H1 (cell line): Measurements from ENCODE around the gene LCN10. TPM values are rescaled to one million over a fixed set of nuclear protein-coding genes. Genes with fewer than 3 reads are reported as not detected.
A peak's percentile ranks its signal among the peaks of the same experiment; 100 is the strongest.

Experiments
- BCL11A ChIP-seq, 2 experiments: IDR thresholded peaks; one replicate each; pipeline ENCODE4 v1.6.1; 2011; ENCODE audit warnings: low read depth in 2 of 2, low read length in 2 of 2, mild to moderate bottlenecking in 2 of 2
- CBX5 ChIP-seq: fragments of 300-800, 300-1000 bp; sonication (generic); IDR thresholded peaks from 2 replicates; pipeline ENCODE4 v1.7.1; 2016; ENCODE audit warnings: antibody characterized with exemption, low read length, low read depth
- CREB1 ChIP-seq: IDR thresholded peaks from 2 replicates; pipeline ENCODE4 v1.6.1; 2012; ENCODE audit warnings: inconsistent platforms
- CTBP2 ChIP-seq: IDR thresholded peaks from 2 replicates; pipeline ENCODE4 v1.7.0; 2011; ENCODE audit warnings: borderline replicate concordance, mild to moderate bottlenecking, moderate library complexity, mixed read lengths, low read length; ENCODE audit not compliant: insufficient read depth, insufficient read length
- HDAC6 ChIP-seq: IDR thresholded peaks from one replicate; pipeline ENCODE4 v1.7.1; 2012; ENCODE audit warnings: low read depth, mild to moderate bottlenecking, inconsistent platforms, low read length, moderate library complexity
- JUN ChIP-seq: IDR thresholded peaks from 2 replicates; pipeline ENCODE4 v1.6.1; 2011; ENCODE audit warnings: low read depth, mild to moderate bottlenecking, improper control_type of control experiment, low read length
- PHF8 ChIP-seq: fragments of 200-600 bp; sonication (generic); conservative IDR thresholded peaks from 2 replicates; pipeline ENCODE4 v1.7.1; 2012; ENCODE audit warnings: low read depth, mild to moderate bottlenecking, inconsistent platforms, low read length, moderate library complexity
- SIRT6 ChIP-seq: IDR thresholded peaks from one replicate; pipeline ENCODE4 v1.7.1; 2012; ENCODE audit warnings: low read length, inconsistent platforms
- SP2 ChIP-seq: IDR thresholded peaks from 2 replicates; pipeline ENCODE4 v1.6.1; 2012; ENCODE audit warnings: mild to moderate bottlenecking, low read length, inconsistent platforms
- TEAD4 ChIP-seq: IDR thresholded peaks from 2 replicates; pipeline ENCODE4 v1.6.1; 2012; ENCODE audit warnings: low read depth, low read length, inconsistent platforms, mixed read lengths
- polyA plus RNA-seq, 7 experiments: library from polyadenylated mRNA; depleted of rRNA in 3 of 7; stranded (reverse) in 5 of 7; unstranded in 2 of 7; fragments of >200 nt in 5 of 7; fragments of 200-250 nt in 2 of 7; gene quantifications; 1 replicate in 5 of 7; 2 replicates in 1 of 7; 4 replicates in 1 of 7; pipeline versions ENCODE4 v1.2.1 to v1.2.3, GENCODE V29; 2011 to 2013; ENCODE audit warnings: missing spikeins in 2 of 7, mixed read lengths in 2 of 7
- total RNA-seq: library from RNA; stranded (reverse); fragmentation: NEBNext Ultra II Directional; extraction: Animal tissue kit (Norgen Biotek cat#: 25700); gene quantifications from 2 replicates; pipeline ENCODE4 v1.2.1, GENCODE V29; 2021
- TF ChIP-seq, protein P1 (sequence below), 3 experiments: IDR thresholded peaks; 1 replicate in 2 of 3; 2 replicates in 1 of 3; pipeline versions ENCODE4 v1.5.1 to v1.6.1; 2011; ENCODE audit warnings: low read length in 3 of 3, mild to moderate bottlenecking in 3 of 3, inconsistent platforms in 2 of 3, low read depth in 1 of 3, moderate library complexity in 1 of 3; ENCODE audit not compliant: insufficient read depth in 1 of 3; ENCODE audit errors: control extremely low read depth in 1 of 3
- TF ChIP-seq, protein P2 (sequence below): IDR thresholded peaks from 2 replicates; pipeline ENCODE4 v1.6.1; 2012; ENCODE audit warnings: inconsistent platforms

LCN10 gene
- total and polyA plus RNA-seq, 2 of the 8 experiments (the other 6 are each of a cell fraction or from before 2014, with no cell fraction given), result 2.6 to 2.8 TPM

GRCh38 chr9:136726631-136727191 is 16.0 kb downstream of the LCN10 start (continued):
- TF ChIP-seq CBX5 (no peak), TEAD4 (no peak), BCL11A (IDR thresholded peaks at IDR 0.05; ENCODE audit: low read depth in 2 of 2, low read length in 2 of 2) (no peak), PHF8 (no peak), CTBP2 (no peak), CREB1 (0 out of 2 replicates have a peak, but pooled peaks have one; percentile 8), SIRT6 (no peak), SP2 (no peak), HDAC6 (no peak), JUN (no peak)
- TF ChIP-seq, protein P1, sequence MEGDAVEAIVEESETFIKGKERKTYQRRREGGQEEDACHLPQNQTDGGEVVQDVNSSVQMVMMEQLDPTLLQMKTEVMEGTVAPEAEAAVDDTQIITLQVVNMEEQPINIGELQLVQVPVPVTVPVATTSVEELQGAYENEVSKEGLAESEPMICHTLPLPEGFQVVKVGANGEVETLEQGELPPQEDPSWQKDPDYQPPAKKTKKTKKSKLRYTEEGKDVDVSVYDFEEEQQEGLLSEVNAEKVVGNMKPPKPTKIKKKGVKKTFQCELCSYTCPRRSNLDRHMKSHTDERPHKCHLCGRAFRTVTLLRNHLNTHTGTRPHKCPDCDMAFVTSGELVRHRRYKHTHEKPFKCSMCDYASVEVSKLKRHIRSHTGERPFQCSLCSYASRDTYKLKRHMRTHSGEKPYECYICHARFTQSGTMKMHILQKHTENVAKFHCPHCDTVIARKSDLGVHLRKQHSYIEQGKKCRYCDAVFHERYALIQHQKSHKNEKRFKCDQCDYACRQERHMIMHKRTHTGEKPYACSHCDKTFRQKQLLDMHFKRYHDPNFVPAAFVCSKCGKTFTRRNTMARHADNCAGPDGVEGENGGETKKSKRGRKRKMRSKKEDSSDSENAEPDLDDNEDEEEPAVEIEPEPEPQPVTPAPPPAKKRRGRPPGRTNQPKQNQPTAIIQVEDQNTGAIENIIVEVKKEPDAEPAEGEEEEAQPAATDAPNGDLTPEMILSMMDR (IDR thresholded peaks at IDR 0.05; ENCODE audit: control extremely low read depth in 1 of 3, insufficient read depth in 1 of 3, low read depth in 1 of 3, low read length in 3 of 3), result peak in 2 of 3 experiments; percentile 57 to 58; a peak in 3 of 4 replicates
- TF ChIP-seq, protein P2, sequence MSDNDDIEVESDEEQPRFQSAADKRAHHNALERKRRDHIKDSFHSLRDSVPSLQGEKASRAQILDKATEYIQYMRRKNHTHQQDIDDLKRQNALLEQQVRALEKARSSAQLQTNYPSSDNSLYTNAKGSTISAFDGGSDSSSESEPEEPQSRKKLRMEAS, result no peak
- TF ChIP-seq, all 59 proteins: peak for 4
